HEK293 (cell line): ENCODE measurements around the gene INS.
A peak's percentile ranks its signal among the peaks of the same experiment; 100 is the strongest.

Experiments used
- ELK4 ChIP-seq: IDR thresholded peaks from 2 replicates; pipeline ENCODE4 v1.6.1; 2011; ENCODE audit warnings: mild to moderate bottlenecking, low read depth, low read length, borderline replicate concordance
- GFI1B ChIP-seq: fragments of 450-650 bp; formaldehyde crosslinking; IDR thresholded peaks from 2 replicates; pipeline ENCODE4 v1.5.1; 2016; ENCODE audit warnings: missing biosample characterization, missing genetic modification characterization
- IKZF3 ChIP-seq: fragments of 450-650 bp; IDR thresholded peaks from 2 replicates; pipeline ENCODE4 v1.5.0; 2018; ENCODE audit warnings: missing biosample characterization, mild to moderate bottlenecking, missing genetic modification characterization, moderate library complexity
- KLF1 ChIP-seq: fragments of 450-650 bp; formaldehyde crosslinking; IDR thresholded peaks from 2 replicates; pipeline ENCODE4 v1.5.1; 2016; ENCODE audit warnings: missing biosample characterization, missing genetic modification characterization
- KLF7 ChIP-seq: fragments of 450-650 bp; formaldehyde crosslinking; IDR thresholded peaks from 2 replicates; pipeline ENCODE4 v1.5.1; 2016; ENCODE audit warnings: missing biosample characterization, missing genetic modification characterization, borderline replicate concordance
- KLF8 ChIP-seq: fragments of 450-650 bp; formaldehyde crosslinking; IDR thresholded peaks from 2 replicates; pipeline ENCODE4 v1.5.1; 2016; ENCODE audit warnings: missing biosample characterization, missing genetic modification characterization
- MEIS1 ChIP-seq: sonication (generic); formaldehyde crosslinking; IDR thresholded peaks from 2 replicates; pipeline ENCODE4 v1.8.1; 2022; ENCODE audit warnings: missing genetic modification reagents, mild to moderate bottlenecking, borderline replicate concordance
- SALL2 ChIP-seq: fragments of 450-650 bp; formaldehyde crosslinking; IDR thresholded peaks from 2 replicates; pipeline ENCODE4 v1.5.0; 2017; ENCODE audit warnings: missing biosample characterization, mild to moderate bottlenecking, missing genetic modification characterization, borderline replicate concordance
- ZBTB20 ChIP-seq: fragments of 450-650 bp; formaldehyde crosslinking; IDR thresholded peaks from 2 replicates; pipeline ENCODE4 v1.5.1; 2016; ENCODE audit warnings: missing biosample characterization, missing genetic modification characterization
- ZNF19 ChIP-seq: fragments of 450-650 bp; formaldehyde crosslinking; IDR thresholded peaks from 2 replicates; pipeline ENCODE4; 2016; ENCODE audit warnings: missing biosample characterization, missing genetic modification characterization, low read depth
- ZNF423 ChIP-seq: fragments of 450-650 bp; formaldehyde crosslinking; IDR thresholded peaks from 2 replicates; pipeline ENCODE4 v1.5.1; 2016; ENCODE audit warnings: missing biosample characterization, missing genetic modification characterization
- ZNF426 ChIP-seq: fragments of 450-650 bp; formaldehyde crosslinking; IDR thresholded peaks from 2 replicates; pipeline ENCODE4 v1.5.1; 2017; ENCODE audit warnings: missing biosample characterization, missing genetic modification characterization, mild to moderate bottlenecking, inconsistent platforms, moderate library complexity
- ZNF513 ChIP-seq: fragments of 450-650 bp; IDR thresholded peaks from 2 replicates; pipeline ENCODE4 v1.5.1; 2018; ENCODE audit warnings: missing biosample characterization, missing genetic modification characterization
- ZNF555 ChIP-seq: fragments of 450-650 bp; formaldehyde crosslinking; conservative IDR thresholded peaks from 2 replicates; pipeline ENCODE4 v1.5.1; 2017; ENCODE audit warnings: missing biosample characterization, mild to moderate bottlenecking, missing genetic modification characterization, inconsistent platforms
- ZNF76 ChIP-seq: fragments of 450-650 bp; formaldehyde crosslinking; IDR thresholded peaks from 2 replicates; pipeline ENCODE4; 2016; ENCODE audit warnings: low read depth, missing biosample characterization, missing genetic modification characterization, borderline replicate concordance
- ZNF792 ChIP-seq: fragments of 450-650 bp; formaldehyde crosslinking; IDR thresholded peaks from 2 replicates; pipeline ENCODE4 v1.5.1; 2016; ENCODE audit warnings: missing biosample characterization, missing genetic modification characterization
- ZSCAN16 ChIP-seq: fragments of 450-650 bp; formaldehyde crosslinking; IDR thresholded peaks from 2 replicates; pipeline ENCODE4 v1.5.1; 2016; ENCODE audit warnings: missing biosample characterization, missing genetic modification characterization
- TF ChIP-seq, protein P1 (sequence below): fragments of 450-650 bp; formaldehyde crosslinking; IDR thresholded peaks from 2 replicates; pipeline ENCODE4 v1.5.0; 2017; ENCODE audit warnings: missing biosample characterization, missing genetic modification characterization, borderline replicate concordance
- TF ChIP-seq, protein P2 (sequence below): sonication (generic); formaldehyde crosslinking; IDR thresholded peaks from 2 replicates; pipeline ENCODE4 v1.8.1; 2022; ENCODE audit warnings: mild to moderate bottlenecking, moderate library complexity, missing genetic modification reagents
- TF ChIP-seq, protein P3 (sequence below): fragments of 450-650 bp; formaldehyde crosslinking; IDR thresholded peaks from 2 replicates; pipeline ENCODE4 v1.5.1; 2016; ENCODE audit warnings: missing biosample characterization, missing genetic modification characterization
- TF ChIP-seq, protein P4 (sequence below): fragments of 450-650 bp; formaldehyde crosslinking; IDR thresholded peaks from 2 replicates; pipeline ENCODE4 v1.5.1; 2016; ENCODE audit warnings: missing biosample characterization, missing genetic modification characterization
- TF ChIP-seq, protein P5 (sequence below): fragments of 450-650 bp; formaldehyde crosslinking; conservative IDR thresholded peaks from 2 replicates; pipeline ENCODE4 v1.5.1; 2016; ENCODE audit warnings: low read depth, missing biosample characterization, missing genetic modification characterization

The INS gene

GRCh38 chr11:2137202-2138067 is 23.6 kb downstream of the INS start (continued):
- TF ChIP-seq KLF7 (no peak), MEIS1 (CRISPR knock-in tag) (no peak), GFI1B (tag by site-specific recombination) (no peak), ZNF792 (no peak), ZSCAN16 (tag by site-specific recombination) (no peak), ZNF76 (tag by site-specific recombination) (0 out of 2 replicates have a peak, but pooled peaks have one; percentile 18), ZNF423 (tag by site-specific recombination) (no peak), ZNF426 (tag by site-specific recombination) (no peak), ZNF513 (tag by site-specific recombination) (no peak), ELK4 (no peak), ZNF555 (no peak), ZBTB20 (tag by site-specific recombination) (peak; percentile 77; the same call in 1 of the 2 replicates), ZNF19 (tag by site-specific recombination) (no peak), IKZF3 (tag by site-specific recombination) (peak; percentile 67; the same call in 1 of the 2 replicates), SALL2 (tag by site-specific recombination) (no peak), KLF8 (tag by site-specific recombination) (no peak), KLF1 (tag by site-specific recombination) (peak; percentile 42)
- TF ChIP-seq, protein P1, sequence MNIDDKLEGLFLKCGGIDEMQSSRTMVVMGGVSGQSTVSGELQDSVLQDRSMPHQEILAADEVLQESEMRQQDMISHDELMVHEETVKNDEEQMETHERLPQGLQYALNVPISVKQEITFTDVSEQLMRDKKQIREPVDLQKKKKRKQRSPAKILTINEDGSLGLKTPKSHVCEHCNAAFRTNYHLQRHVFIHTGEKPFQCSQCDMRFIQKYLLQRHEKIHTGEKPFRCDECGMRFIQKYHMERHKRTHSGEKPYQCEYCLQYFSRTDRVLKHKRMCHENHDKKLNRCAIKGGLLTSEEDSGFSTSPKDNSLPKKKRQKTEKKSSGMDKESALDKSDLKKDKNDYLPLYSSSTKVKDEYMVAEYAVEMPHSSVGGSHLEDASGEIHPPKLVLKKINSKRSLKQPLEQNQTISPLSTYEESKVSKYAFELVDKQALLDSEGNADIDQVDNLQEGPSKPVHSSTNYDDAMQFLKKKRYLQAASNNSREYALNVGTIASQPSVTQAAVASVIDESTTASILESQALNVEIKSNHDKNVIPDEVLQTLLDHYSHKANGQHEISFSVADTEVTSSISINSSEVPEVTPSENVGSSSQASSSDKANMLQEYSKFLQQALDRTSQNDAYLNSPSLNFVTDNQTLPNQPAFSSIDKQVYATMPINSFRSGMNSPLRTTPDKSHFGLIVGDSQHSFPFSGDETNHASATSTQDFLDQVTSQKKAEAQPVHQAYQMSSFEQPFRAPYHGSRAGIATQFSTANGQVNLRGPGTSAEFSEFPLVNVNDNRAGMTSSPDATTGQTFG (tag by site-specific recombination) = no peak
- TF ChIP-seq, protein P2, sequence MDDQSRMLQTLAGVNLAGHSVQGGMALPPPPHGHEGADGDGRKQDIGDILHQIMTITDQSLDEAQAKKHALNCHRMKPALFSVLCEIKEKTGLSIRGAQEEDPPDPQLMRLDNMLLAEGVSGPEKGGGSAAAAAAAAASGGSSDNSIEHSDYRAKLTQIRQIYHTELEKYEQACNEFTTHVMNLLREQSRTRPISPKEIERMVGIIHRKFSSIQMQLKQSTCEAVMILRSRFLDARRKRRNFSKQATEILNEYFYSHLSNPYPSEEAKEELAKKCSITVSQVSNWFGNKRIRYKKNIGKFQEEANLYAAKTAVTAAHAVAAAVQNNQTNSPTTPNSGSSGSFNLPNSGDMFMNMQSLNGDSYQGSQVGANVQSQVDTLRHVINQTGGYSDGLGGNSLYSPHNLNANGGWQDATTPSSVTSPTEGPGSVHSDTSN (CRISPR knock-in tag) = no peak
- TF ChIP-seq, protein P3, sequence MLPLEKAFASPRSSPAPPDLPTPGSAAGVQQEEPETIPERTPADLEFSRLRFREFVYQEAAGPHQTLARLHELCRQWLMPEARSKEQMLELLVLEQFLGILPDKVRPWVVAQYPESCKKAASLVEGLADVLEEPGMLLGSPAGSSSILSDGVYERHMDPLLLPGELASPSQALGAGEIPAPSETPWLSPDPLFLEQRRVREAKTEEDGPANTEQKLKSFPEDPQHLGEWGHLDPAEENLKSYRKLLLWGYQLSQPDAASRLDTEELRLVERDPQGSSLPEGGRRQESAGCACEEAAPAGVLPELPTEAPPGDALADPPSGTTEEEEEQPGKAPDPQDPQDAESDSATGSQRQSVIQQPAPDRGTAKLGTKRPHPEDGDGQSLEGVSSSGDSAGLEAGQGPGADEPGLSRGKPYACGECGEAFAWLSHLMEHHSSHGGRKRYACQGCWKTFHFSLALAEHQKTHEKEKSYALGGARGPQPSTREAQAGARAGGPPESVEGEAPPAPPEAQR (tag by site-specific recombination) = no peak
- TF ChIP-seq, protein P4, sequence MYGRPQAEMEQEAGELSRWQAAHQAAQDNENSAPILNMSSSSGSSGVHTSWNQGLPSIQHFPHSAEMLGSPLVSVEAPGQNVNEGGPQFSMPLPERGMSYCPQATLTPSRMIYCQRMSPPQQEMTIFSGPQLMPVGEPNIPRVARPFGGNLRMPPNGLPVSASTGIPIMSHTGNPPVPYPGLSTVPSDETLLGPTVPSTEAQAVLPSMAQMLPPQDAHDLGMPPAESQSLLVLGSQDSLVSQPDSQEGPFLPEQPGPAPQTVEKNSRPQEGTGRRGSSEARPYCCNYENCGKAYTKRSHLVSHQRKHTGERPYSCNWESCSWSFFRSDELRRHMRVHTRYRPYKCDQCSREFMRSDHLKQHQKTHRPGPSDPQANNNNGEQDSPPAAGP (tag by site-specific recombination) = no peak
- TF ChIP-seq, protein P5, sequence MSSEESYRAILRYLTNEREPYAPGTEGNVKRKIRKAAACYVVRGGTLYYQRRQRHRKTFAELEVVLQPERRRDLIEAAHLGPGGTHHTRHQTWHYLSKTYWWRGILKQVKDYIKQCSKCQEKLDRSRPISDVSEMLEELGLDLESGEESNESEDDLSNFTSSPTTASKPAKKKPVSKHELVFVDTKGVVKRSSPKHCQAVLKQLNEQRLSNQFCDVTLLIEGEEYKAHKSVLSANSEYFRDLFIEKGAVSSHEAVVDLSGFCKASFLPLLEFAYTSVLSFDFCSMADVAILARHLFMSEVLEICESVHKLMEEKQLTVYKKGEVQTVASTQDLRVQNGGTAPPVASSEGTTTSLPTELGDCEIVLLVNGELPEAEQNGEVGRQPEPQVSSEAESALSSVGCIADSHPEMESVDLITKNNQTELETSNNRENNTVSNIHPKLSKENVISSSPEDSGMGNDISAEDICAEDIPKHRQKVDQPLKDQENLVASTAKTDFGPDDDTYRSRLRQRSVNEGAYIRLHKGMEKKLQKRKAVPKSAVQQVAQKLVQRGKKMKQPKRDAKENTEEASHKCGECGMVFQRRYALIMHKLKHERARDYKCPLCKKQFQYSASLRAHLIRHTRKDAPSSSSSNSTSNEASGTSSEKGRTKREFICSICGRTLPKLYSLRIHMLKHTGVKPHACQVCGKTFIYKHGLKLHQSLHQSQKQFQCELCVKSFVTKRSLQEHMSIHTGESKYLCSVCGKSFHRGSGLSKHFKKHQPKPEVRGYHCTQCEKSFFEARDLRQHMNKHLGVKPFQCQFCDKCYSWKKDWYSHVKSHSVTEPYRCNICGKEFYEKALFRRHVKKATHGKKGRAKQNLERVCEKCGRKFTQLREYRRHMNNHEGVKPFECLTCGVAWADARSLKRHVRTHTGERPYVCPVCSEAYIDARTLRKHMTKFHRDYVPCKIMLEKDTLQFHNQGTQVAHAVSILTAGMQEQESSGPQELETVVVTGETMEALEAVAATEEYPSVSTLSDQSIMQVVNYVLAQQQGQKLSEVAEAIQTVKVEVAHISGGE (tag by site-specific recombination) = no peak
